CD4-positive, alpha-beta T cell treated with Interleukin-21 for 1 hour (primary cell): ENCODE data around the gene LDLRAD4.
A peak's percentile ranks its signal among the peaks of the same experiment; 100 is the strongest.
"Not testable (repeated sequence)": the region's sequence is repeated elsewhere in the genome, so short reads cannot be mapped to it uniquely, and the experiment has no call there.

ENCODE experiments used
- DNase-seq: peaks from one replicate; pipeline ENCODE4 v3.0.0-alpha.2; 2020

The LDLRAD4 gene

GRCh38 chr18:13454363-13455150 lies 236.0 kb downstream of the LDLRAD4 start:
- DNase-seq: no peak

- no peak for DNase-seq
Observed at GRCh38 chr18:13455471-13455870, 236.9 kb downstream of the LDLRAD4 start.

GRCh38 chr18:13455960-13456481 lies 237.5 kb downstream of the LDLRAD4 start:
- DNase-seq: no peak

- DNase-seq: no peak
Observed at GRCh38 chr18:13456736-13457271, 238.2 kb downstream of the LDLRAD4 start.

- DNase-seq: no peak
Observed at GRCh38 chr18:13457327-13457726, 238.8 kb downstream of the LDLRAD4 start.

GRCh38 chr18:13460946-13461345 lies 242.4 kb downstream of the LDLRAD4 start:
- no peak for DNase-seq

GRCh38 chr18:13461469-13461868 lies 242.9 kb downstream of the LDLRAD4 start:
- DNase-seq: no peak

- no peak for DNase-seq
Observed at GRCh38 chr18:13461936-13462335, 243.4 kb downstream of the LDLRAD4 start.

GRCh38 chr18:13462686-13463085 lies 244.1 kb downstream of the LDLRAD4 start:
- no peak for DNase-seq

- no peak for DNase-seq
Observed at GRCh38 chr18:13463526-13464210, 245.1 kb downstream of the LDLRAD4 start.

- DNase-seq: peak; percentile 79
Observed at GRCh38 chr18:13464432-13465123, 246.0 kb downstream of the LDLRAD4 start.

- DNase-seq: no peak
Observed at GRCh38 chr18:13465124-13465446, 246.5 kb downstream of the LDLRAD4 start.

- no peak for DNase-seq
Observed at GRCh38 chr18:13465476-13465875, 246.9 kb downstream of the LDLRAD4 start.

- no peak for DNase-seq
Observed at GRCh38 chr18:13470516-13471197, 252.1 kb downstream of the LDLRAD4 start.

- no peak for DNase-seq
Observed at GRCh38 chr18:13471198-13471845, 252.8 kb downstream of the LDLRAD4 start.

GRCh38 chr18:13471971-13472628 lies 253.5 kb downstream of the LDLRAD4 start:
- DNase-seq: no peak

- no peak for DNase-seq
Observed at GRCh38 chr18:13473751-13474150, 255.2 kb downstream of the LDLRAD4 start.

- DNase-seq: no peak
Observed at GRCh38 chr18:13474336-13474735, 255.8 kb downstream of the LDLRAD4 start.

GRCh38 chr18:13474907-13475545 lies 256.5 kb downstream of the LDLRAD4 start:
- DNase-seq: no peak

GRCh38 chr18:13476312-13476711 lies 257.8 kb downstream of the LDLRAD4 start:
- not testable (repeated sequence) for DNase-seq

GRCh38 chr18:13477147-13477683 lies 258.7 kb downstream of the LDLRAD4 start:
- no peak for DNase-seq
